ENCODE measurements around the gene GPA33. TPM values are rescaled to one million over a fixed set of nuclear protein-coding genes. Genes with fewer than 3 reads are reported as not detected.

The GPA33 gene
- total and polyA plus RNA-seq, 10 of the 15 experiments (the other 5 are each of a cell fraction or from before 2014, with no cell fraction given): 0.09 to 0.27 (median 0.21) TPM; not detected in 1

- Histone ChIP-seq H3K36me3 (ENCODE audit: control insufficient read depth in 2 of 2, insufficient read depth in 2 of 2, low read length in 1 of 2) (no peaks in the 10 kb centered on the region), H3K4me1 (ENCODE audit: control insufficient read depth, insufficient read depth, low read length) (peaks cover 28% of the 10 kb centered on the region), H4K20me1 (ENCODE audit: control insufficient read depth, insufficient read depth) (no peaks in the 10 kb centered on the region), H3K4me3 (no peak overlapping the region), H3K79me2 (ENCODE audit: control insufficient read depth, insufficient read depth, low read length) (no peaks in the 10 kb centered on the region), H3K4me2 (ENCODE audit: control insufficient read depth, insufficient read depth) (peak overlapping the region; percentile 36), H3K9me3 (replicated peaks; ENCODE audit: control insufficient read depth, insufficient read depth, low read length) (no peaks in the 10 kb centered on the region; the same call in 2 of the 3 replicates), H3K9ac (ENCODE audit: control insufficient read depth, insufficient read depth, low read length) (no peak overlapping the region), H2AFZ (ENCODE audit: control insufficient read depth, low read depth, low read length) (peak overlapping the region; percentile 62), H3K27me3 (replicated peaks in 1 of 2; ENCODE audit: control insufficient read depth in 2 of 2, insufficient read depth in 2 of 2, low read length in 1 of 2) (no peaks in the 10 kb centered on the region), H3K27ac (ENCODE audit: control insufficient read depth, insufficient read depth) (no peak overlapping the region)
- SMC1A ChIA-PET (ENCODE audit: uncharacterized antibody, unreplicated experiment): interaction anchor here (0.7 to 3.8 kb wide), 5 partner anchors 10 to 47 kb away, joined by 3 to 15 read pairs (median 3); no protein-coding TSS in a partner anchor
- WGBS (ENCODE audit: insufficient coverage, insufficient replicate concordance, low lambda C conversion rate, missing lambda C conversion rate): 17% methylated on average over 12 of the region's 12 CpGs
- intact Hi-C loops (cut with micrococcal nuclease; ENCODE audit: unreplicated experiment) (loop anchor here (5.0 kb wide), 1 partner anchor 117 kb away; the partner anchor contains the start of gene POU2F1), in situ Hi-C loops (cut with MboI) (no loop called here)
- CTCF ChIA-PET: interaction anchor here (0.8 to 1.9 kb wide), 4 partner anchors 13 to 115 kb away, joined by 3 to 6 read pairs (median 4); partner anchors contain the start of gene POU2F1
- no TSS peak for BruUV-seq (replicated peaks)
- RAD21 ChIA-PET (ENCODE audit: unreplicated experiment): interaction anchor here (0.6 to 1.3 kb wide), 3 partner anchors 10 to 1120 kb away, joined by 3 to 5 read pairs (median 4); partner anchors contain the start of gene SFT2D2
- ATAC-seq: peak; percentile 65
- no peak for DNase-seq (ENCODE audit: low read depth, low spot score)
- POLR2A ChIA-PET: no interaction called here
- peak; percentile 65 for FAIRE-seq
- TF ChIP-seq NFYA (IDR thresholded peaks at IDR 0.05; ENCODE audit: borderline replicate concordance, low read depth, low read length): no peak
- no peak for TF ChIP-seq RAD51 (IDR thresholded peaks at IDR 0.05)
- TF ChIP-seq ELK1 (IDR thresholded peaks at IDR 0.05; ENCODE audit: low read depth, low read length): no peak
- no peak for TF ChIP-seq CHD1 (IDR thresholded peaks at IDR 0.05; ENCODE audit: low read depth, low read length)
- TF ChIP-seq PKNOX1 (IDR thresholded peaks at IDR 0.05): peak; percentile 54
- TF ChIP-seq SMC3 (IDR thresholded peaks at IDR 0.05; ENCODE audit: borderline replicate concordance, low read length): 0 out of 2 replicates have a peak, but pooled peaks have one; percentile 2
- no peak for TF ChIP-seq PAX5 (IDR thresholded peaks at IDR 0.05; ENCODE audit: borderline replicate concordance, low read depth, low read length)
- TF ChIP-seq CTCF (IDR thresholded peaks at IDR 0.05 in 2 of 3, conservative IDR thresholded peaks at IDR 0.05 in 1 of 3; ENCODE audit: control insufficient read depth in 2 of 3, extremely low read depth in 1 of 3, insufficient read depth in 1 of 3, low read depth in 3 of 3, low read length in 3 of 3): peak in 1 of 3 experiments; percentile 21; a peak in 1 of 6 replicates
- no peak for TF ChIP-seq CUX1 (IDR thresholded peaks at IDR 0.05; ENCODE audit: insufficient replicate concordance, low read depth, low read length)
- no peak for TF ChIP-seq RBBP5 (conservative IDR thresholded peaks at IDR 0.05)
- no peak for TF ChIP-seq EGR1 (IDR thresholded peaks at IDR 0.05; ENCODE audit: borderline replicate concordance in 1 of 2, low read depth in 2 of 2, low read length in 2 of 2)
- TF ChIP-seq NRF1 (conservative IDR thresholded peaks at IDR 0.05; ENCODE audit: low read depth, low read length): no peak
These were observed 15.3 kb upstream of the GPA33 start for GRCh38 chr1:167105271-167106118.
